Caco-2 (cell line): ENCODE data around the gene FGD2. TPM values are rescaled to one million over a fixed set of nuclear protein-coding genes. Genes with fewer than 3 reads are reported as not detected.
A peak's percentile ranks its signal among the peaks of the same experiment; 100 is the strongest.
"Not testable (repeated sequence)": the region's sequence is repeated elsewhere in the genome, so short reads cannot be mapped to it uniquely, and the experiment has no call there.

ENCODE experiments used
- BruUV-seq: library from RNA; stranded (reverse); fragments of 400-500 nt; replicated peaks from 2 replicates; lab custom pipeline; 2021; lab: Mats Ljungman, UMichigan
- CTCF ChIA-PET: fragments of 300-600 bp; sonication (Branson Sonifier 250); formaldehyde crosslinking; loops from one replicate; lab custom pipeline; 2022; ENCODE audit warnings: antibody characterized with exemption; lab: Charles Lee
- POLR2A ChIA-PET: fragments of 300-600 bp; sonication (Branson Sonifier 250); formaldehyde crosslinking; loops from one replicate; lab custom pipeline; 2022; ENCODE audit warnings: antibody characterized with exemption; lab: Charles Lee
- DNase-seq, 2 experiments: peaks; one replicate each; pipeline versions ENCODE4 v3.0.0 to v3.0.0-alpha.2; 2020 to 2022
- H3K27me3 ChIP-seq: replicated peaks from 2 replicates; pipeline ENCODE4 v1.6.0; 2011; ENCODE audit warnings: low read length; ENCODE audit not compliant: control insufficient read depth, insufficient read depth
- H3K36me3 ChIP-seq: 2 replicates; pipeline ENCODE4 v1.5.1; 2011; ENCODE audit warnings: low read length; ENCODE audit not compliant: control insufficient read depth, insufficient read depth
- H3K4me1 ChIP-seq: fragments of 250-450 bp; sonication (Bioruptor Pico); 2 replicates; pipeline ENCODE4 v1.5.1; 2020; ENCODE audit warnings: mild to moderate bottlenecking
- H3K4me3 ChIP-seq: 2 replicates; pipeline ENCODE4 v1.5.1; 2011; ENCODE audit warnings: low read depth, mild to moderate bottlenecking, control low read depth, low read length
- H3K9me3 ChIP-seq: fragments of 250-450 bp; sonication (Bioruptor Pico); 2 replicates; pipeline ENCODE4 v1.5.1; 2020; ENCODE audit warnings: mild to moderate bottlenecking, moderate library complexity
- H3K27ac Mint-ChIP-seq: one replicate; pipeline ENCODE4 v1.8.0; 2022; ENCODE audit warnings: mixed read lengths; ENCODE audit not compliant: unreplicated experiment
- H3K27me3 Mint-ChIP-seq: one replicate; pipeline ENCODE4 v1.8.0; 2022; ENCODE audit warnings: mixed read lengths; ENCODE audit not compliant: insufficient read depth, unreplicated experiment
- H3K36me3 Mint-ChIP-seq: one replicate; pipeline ENCODE4 v1.8.0; 2022; ENCODE audit warnings: mild to moderate bottlenecking, mixed read lengths; ENCODE audit not compliant: insufficient read depth, unreplicated experiment
- H3K4me1 Mint-ChIP-seq: one replicate; pipeline ENCODE4 v1.8.0; 2022; ENCODE audit warnings: low read depth, mixed read lengths; ENCODE audit not compliant: unreplicated experiment
- H3K4me3 Mint-ChIP-seq: one replicate; pipeline ENCODE4 v1.8.0; 2022; ENCODE audit warnings: mild to moderate bottlenecking, moderate library complexity, mixed read lengths; ENCODE audit not compliant: unreplicated experiment
- H3K9me3 Mint-ChIP-seq: one replicate; pipeline ENCODE4 v1.8.0; 2022; ENCODE audit warnings: mixed read lengths; ENCODE audit not compliant: unreplicated experiment
- intact Hi-C: fragments of 100-400 bp; cut with micrococcal nuclease; formaldehyde crosslinking; loops from one replicate; pipeline ENCODE4 v1.10.0; 2022; ENCODE audit not compliant: unreplicated experiment
- total RNA-seq: library from RNA; stranded (reverse); gene quantifications from 2 replicates; pipeline ENCODE4 v1.2.3, GENCODE V29; 2022
- TF ChIP-seq, protein P1 (sequence below), 2 experiments: fragments of 200-600 bp in 1 of 2; IDR thresholded peaks; 1 replicate in 1 of 2; 2 replicates in 1 of 2; pipeline versions ENCODE4 v1.5.1 to v1.8.0; 2011 to 2022; ENCODE audit warnings: antibody characterized with exemption in 1 of 2, control low read depth in 1 of 2, inconsistent platforms in 1 of 2, low read depth in 1 of 2, low read length in 1 of 2, mild to moderate bottlenecking in 1 of 2, moderate library complexity in 1 of 2; ENCODE audit not compliant: insufficient read depth in 1 of 2, severe bottlenecking in 1 of 2, unreplicated experiment in 1 of 2

Gene FGD2
- total RNA-seq, 1 experiment from 2014 or later = not detected

DNA sequence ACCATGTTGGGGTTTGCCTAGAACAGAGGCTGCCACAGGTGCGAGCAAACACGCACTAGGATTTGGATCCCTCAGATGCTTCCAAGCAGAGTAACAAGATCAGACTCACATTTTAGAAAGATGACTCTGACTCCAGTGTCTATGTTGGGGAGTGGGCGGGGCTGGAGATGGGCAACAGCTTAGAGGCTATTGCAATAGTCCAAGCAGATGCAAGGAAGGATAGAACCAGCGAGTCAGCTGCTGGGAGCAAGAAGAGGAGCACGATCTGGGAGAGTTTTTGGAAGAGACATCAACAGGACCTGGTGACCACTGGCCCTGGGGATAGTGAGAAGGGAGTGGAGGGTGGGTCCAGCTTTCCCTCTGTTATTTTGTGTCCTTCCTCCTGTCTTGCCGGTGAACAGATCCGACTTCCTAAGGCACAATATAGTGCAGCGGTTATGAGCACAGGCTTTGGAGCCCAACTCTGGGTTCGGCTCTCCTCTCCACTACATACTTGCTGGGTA lies 52.7 kb downstream of the FGD2 start:
- no peaks in the 10 kb centered on the region for H3K9me3 Mint-ChIP-seq
- peaks cover 18% of the 10 kb centered on the region for H3K4me1 Mint-ChIP-seq
- Histone ChIP-seq H3K4me3 (no peak overlapping the region), H3K9me3 (no peaks in the 10 kb centered on the region), H3K36me3 (no peaks in the 10 kb centered on the region), H3K4me1 (peaks cover 22% of the 10 kb centered on the region), H3K27me3 (no peaks in the 10 kb centered on the region)
- no peak for DNase-seq
- TF ChIP-seq, protein P1, sequence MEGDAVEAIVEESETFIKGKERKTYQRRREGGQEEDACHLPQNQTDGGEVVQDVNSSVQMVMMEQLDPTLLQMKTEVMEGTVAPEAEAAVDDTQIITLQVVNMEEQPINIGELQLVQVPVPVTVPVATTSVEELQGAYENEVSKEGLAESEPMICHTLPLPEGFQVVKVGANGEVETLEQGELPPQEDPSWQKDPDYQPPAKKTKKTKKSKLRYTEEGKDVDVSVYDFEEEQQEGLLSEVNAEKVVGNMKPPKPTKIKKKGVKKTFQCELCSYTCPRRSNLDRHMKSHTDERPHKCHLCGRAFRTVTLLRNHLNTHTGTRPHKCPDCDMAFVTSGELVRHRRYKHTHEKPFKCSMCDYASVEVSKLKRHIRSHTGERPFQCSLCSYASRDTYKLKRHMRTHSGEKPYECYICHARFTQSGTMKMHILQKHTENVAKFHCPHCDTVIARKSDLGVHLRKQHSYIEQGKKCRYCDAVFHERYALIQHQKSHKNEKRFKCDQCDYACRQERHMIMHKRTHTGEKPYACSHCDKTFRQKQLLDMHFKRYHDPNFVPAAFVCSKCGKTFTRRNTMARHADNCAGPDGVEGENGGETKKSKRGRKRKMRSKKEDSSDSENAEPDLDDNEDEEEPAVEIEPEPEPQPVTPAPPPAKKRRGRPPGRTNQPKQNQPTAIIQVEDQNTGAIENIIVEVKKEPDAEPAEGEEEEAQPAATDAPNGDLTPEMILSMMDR (IDR thresholded peaks at IDR 0.05; ENCODE audit: insufficient read depth in 1 of 2, low read depth in 1 of 2, low read length in 1 of 2, severe bottlenecking in 1 of 2, unreplicated experiment in 1 of 2) = no peak
- H3K4me3 Mint-ChIP-seq = no peak overlapping the region
- no TSS peak for BruUV-seq
- H3K27ac Mint-ChIP-seq = peak overlapping the region; percentile 30
- ChIA-PET POLR2A (no interaction called here), CTCF (interaction anchor here (1.5 to 2.9 kb wide), 2 partner anchors 113 to 152 kb away, joined by 4 to 7 read pairs; no protein-coding TSS in a partner anchor)
- H3K27me3 Mint-ChIP-seq = no peaks in the 10 kb centered on the region
- H3K36me3 Mint-ChIP-seq = no peaks in the 10 kb centered on the region
- intact Hi-C loops = loop anchor here (2.0 kb wide), 1 partner anchor 151 kb away; no protein-coding TSS in a partner anchor

DNA sequence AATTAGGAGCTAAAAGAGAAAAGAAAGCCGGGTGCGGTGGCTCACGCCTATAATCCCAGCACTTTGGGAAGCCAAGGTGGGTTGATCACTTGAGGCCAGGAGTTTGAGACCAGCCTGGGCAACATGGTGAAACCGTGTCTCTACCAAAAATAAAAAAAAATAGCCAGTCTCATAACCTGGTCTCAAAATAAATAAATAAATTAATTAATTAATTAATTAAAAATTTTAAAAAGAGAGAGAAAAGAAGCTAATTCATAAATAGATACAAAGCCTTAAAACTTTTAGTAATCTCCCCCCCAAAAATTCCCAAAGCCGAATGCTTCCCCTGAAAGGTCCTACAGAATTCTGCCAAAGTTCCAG lies 53.5 kb downstream of the FGD2 start:
- DNase-seq, H3K9me3 ChIP-seq, H3K9me3 Mint-ChIP-seq, POLR2A ChIA-PET, H3K36me3 Mint-ChIP-seq, H3K27me3 Mint-ChIP-seq, H3K27me3 ChIP-seq, BruUV-seq, H3K4me3 ChIP-seq, H3K36me3 ChIP-seq: not testable (repeated sequence)
- intact Hi-C loops = loop anchor here (1.0 to 2.0 kb wide), 5 partner anchors 36 to 150 kb away; no protein-coding TSS in a partner anchor
- CTCF ChIA-PET = interaction anchor here (1.3 to 2.9 kb wide), 3 partner anchors 43 to 151 kb away, joined by 4 to 7 read pairs (median 4); no protein-coding TSS in a partner anchor
- Mint-ChIP-seq H3K27ac (peak overlapping the region; percentile 95), H3K4me1 (peaks cover 18% of the 10 kb centered on the region), H3K4me3 (peak overlapping the region; percentile 34)
- H3K4me1 ChIP-seq = peaks cover 22% of the 10 kb centered on the region

DNA sequence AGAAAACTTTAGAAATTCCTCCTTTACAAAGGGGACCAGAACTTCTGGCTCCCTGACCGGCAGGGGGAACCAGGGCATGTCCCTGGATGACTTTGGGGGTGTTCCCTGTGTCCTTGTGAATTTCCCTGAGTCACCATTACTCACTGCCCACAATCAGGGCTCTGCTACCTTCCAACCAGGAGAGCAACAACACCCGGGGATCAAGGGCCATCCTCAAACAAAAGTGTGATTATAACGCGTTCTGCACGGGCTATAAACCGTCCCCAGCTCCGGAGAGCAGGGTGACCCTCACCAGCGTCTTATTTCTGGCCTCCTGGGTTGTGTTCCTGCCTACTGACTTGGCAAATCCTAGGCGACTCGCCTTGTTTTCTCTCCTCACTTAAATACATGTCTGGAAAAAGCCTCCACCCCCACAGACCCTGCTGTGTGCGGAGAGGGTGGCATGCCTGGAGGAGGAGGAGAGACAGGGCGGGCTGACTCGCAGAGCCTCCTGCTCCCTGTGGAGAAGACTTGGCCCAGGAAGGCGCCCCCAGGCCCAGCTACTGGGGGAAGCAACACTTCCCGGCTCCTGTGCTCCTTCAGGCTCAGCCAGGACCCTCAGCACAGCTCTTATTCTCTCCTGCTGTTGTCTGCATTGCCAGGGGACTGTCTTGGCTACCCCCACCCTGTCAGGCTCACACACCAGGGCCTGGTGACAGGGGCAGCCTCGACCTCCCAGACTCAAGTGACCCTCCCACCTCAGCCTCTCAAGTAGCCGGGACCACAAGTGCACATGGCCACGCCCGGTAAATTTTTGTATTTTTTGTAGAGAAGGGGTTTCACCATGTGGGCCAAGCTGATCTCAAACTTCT lies 54.1 kb downstream of the FGD2 start:
- ChIA-PET POLR2A (interaction anchor here (0.6 to 1.0 kb wide), 2 partner anchors 43 to 759 kb away, joined by 3 to 10 read pairs; no protein-coding TSS in a partner anchor), CTCF (interaction anchor here (1.3 to 2.9 kb wide), 2 partner anchors 43 to 151 kb away, joined by 4 to 7 read pairs; no protein-coding TSS in a partner anchor)
- H3K9me3 Mint-ChIP-seq = no peaks in the 10 kb centered on the region
- Histone ChIP-seq H3K36me3 (no peaks in the 10 kb centered on the region), H3K4me1 (peaks cover 22% of the 10 kb centered on the region), H3K9me3 (no peaks in the 10 kb centered on the region), H3K27me3 (no peaks in the 10 kb centered on the region), H3K4me3 (no peak overlapping the region)
- peak; percentile 87 to 89 for DNase-seq
- TF ChIP-seq, protein P1 (IDR thresholded peaks at IDR 0.05; ENCODE audit: insufficient read depth in 1 of 2, low read depth in 1 of 2, low read length in 1 of 2, severe bottlenecking in 1 of 2, unreplicated experiment in 1 of 2) = peak; percentile 57 to 88
- H3K4me1 Mint-ChIP-seq = peaks cover 18% of the 10 kb centered on the region
- peak overlapping the region; percentile 34 for H3K4me3 Mint-ChIP-seq
- intact Hi-C loops = loop anchor here (1.0 to 2.0 kb wide), 5 partner anchors 36 to 149 kb away; no protein-coding TSS in a partner anchor
- H3K27me3 Mint-ChIP-seq = no peaks in the 10 kb centered on the region
- peak overlapping the region; percentile 95 for H3K27ac Mint-ChIP-seq
- no peaks in the 10 kb centered on the region for H3K36me3 Mint-ChIP-seq
- no TSS peak for BruUV-seq
